ENCODE data around the gene SIGLEC7. TPM values are rescaled to one million over a fixed set of nuclear protein-coding genes. Genes with fewer than 3 reads are reported as not detected.

Gene SIGLEC7
- total RNA-seq, 1 donor from 2014 or later, result not detected

- H3K4me3 Mint-ChIP-seq, result no peak overlapping the region
- DNase-seq (ENCODE audit: low spot score), result no peak
- Histone ChIP-seq H4K20me1 (ENCODE audit: low read depth) (no peaks in the 10 kb centered on the region), H3K79me2 (ENCODE audit: low read depth) (no peaks in the 10 kb centered on the region), H3F3A (ENCODE audit: low read depth) (no peaks in the 10 kb centered on the region), H2AFZ (replicated peaks) (no peak overlapping the region), H3K4me1 (no peaks in the 10 kb centered on the region), H3K9me3 (ENCODE audit: low read depth) (no peaks in the 10 kb centered on the region), H3K27me3 (no peaks in the 10 kb centered on the region), H3K36me3 (no peaks in the 10 kb centered on the region), H3K4me3 (no peak overlapping the region), H3K9ac (no peak overlapping the region), H3K4me2 (no peak overlapping the region), H3K27ac (no peak overlapping the region)
- no peak overlapping the region for H3K27ac Mint-ChIP-seq
- no peaks in the 10 kb centered on the region for H3K36me3 Mint-ChIP-seq
- no peaks in the 10 kb centered on the region for H3K9me3 Mint-ChIP-seq
- peaks cover 7% of the 10 kb centered on the region for H3K4me1 Mint-ChIP-seq
- TF ChIP-seq CTCF (IDR thresholded peaks at IDR 0.05) (no peak), EZH2phosphoT487 (IDR thresholded peaks at IDR 0.05) (no peak), EZH2 (IDR thresholded peaks at IDR 0.05) (no peak)
- peaks cover 9% of the 10 kb centered on the region for H3K27me3 Mint-ChIP-seq (ENCODE audit: insufficient read depth, low read depth)
These were observed 3.9 kb downstream of the SIGLEC7 start for GRCh38 chr19:51145916-51146493.

GRCh38 chr19:51146751-51147150 is 4.7 kb downstream of the SIGLEC7 start:
- no peaks in the 10 kb centered on the region for H3K9me3 ChIP-seq (ENCODE audit: low read depth)
- TF ChIP-seq EZH2phosphoT487 (IDR thresholded peaks at IDR 0.05), result no peak
- H3K4me2 ChIP-seq, result no peak overlapping the region
- no peaks in the 10 kb centered on the region for H3K27me3 ChIP-seq
- H3K4me3 Mint-ChIP-seq, result no peak overlapping the region
- H3K9ac ChIP-seq, result no peak overlapping the region
- H3K27me3 Mint-ChIP-seq (ENCODE audit: insufficient read depth, low read depth), result peaks cover 4% of the 10 kb centered on the region
- H3K79me2 ChIP-seq (ENCODE audit: low read depth), result no peaks in the 10 kb centered on the region
- H3K4me1 ChIP-seq, result no peaks in the 10 kb centered on the region
- no peak overlapping the region for H3K27ac Mint-ChIP-seq
- no peak overlapping the region for H2AFZ ChIP-seq (replicated peaks)
- no peaks in the 10 kb centered on the region for H3K36me3 Mint-ChIP-seq
- H3K9me3 Mint-ChIP-seq, result no peaks in the 10 kb centered on the region
- no peaks in the 10 kb centered on the region for H3F3A ChIP-seq (ENCODE audit: low read depth)
- H3K36me3 ChIP-seq, result no peaks in the 10 kb centered on the region
- H3K27ac ChIP-seq, result no peak overlapping the region
- peaks cover 2% of the 10 kb centered on the region for H3K4me1 Mint-ChIP-seq
- no peak overlapping the region for H3K4me3 ChIP-seq
- no peak for DNase-seq (ENCODE audit: low spot score)
- H4K20me1 ChIP-seq (ENCODE audit: low read depth), result no peaks in the 10 kb centered on the region

GRCh38 chr19:51147663-51148062 is 5.6 kb downstream of the SIGLEC7 start:
- no peak for TF ChIP-seq CTCF (IDR thresholded peaks at IDR 0.05)
- TF ChIP-seq EZH2 (IDR thresholded peaks at IDR 0.05), result no peak
- no peak for TF ChIP-seq EZH2phosphoT487 (IDR thresholded peaks at IDR 0.05)
- no peaks in the 10 kb centered on the region for H3K9me3 Mint-ChIP-seq
- no peak overlapping the region for H3K4me2 ChIP-seq
- no peak overlapping the region for H3K9ac ChIP-seq
- H3K4me1 ChIP-seq, result no peaks in the 10 kb centered on the region
- H3K27me3 ChIP-seq, result no peaks in the 10 kb centered on the region
- no peaks in the 10 kb centered on the region for H3K79me2 ChIP-seq (ENCODE audit: low read depth)
- no peaks in the 10 kb centered on the region for H3K9me3 ChIP-seq (ENCODE audit: low read depth)
- no peak for DNase-seq (ENCODE audit: low spot score)
- no peak overlapping the region for H3K4me3 Mint-ChIP-seq
- no peaks in the 10 kb centered on the region for H4K20me1 ChIP-seq (ENCODE audit: low read depth)
- no peak overlapping the region for H2AFZ ChIP-seq (replicated peaks)
- no peaks in the 10 kb centered on the region for H3K36me3 Mint-ChIP-seq
- no peaks in the 10 kb centered on the region for H3K36me3 ChIP-seq
- H3F3A ChIP-seq (ENCODE audit: low read depth), result no peaks in the 10 kb centered on the region
- H3K4me1 Mint-ChIP-seq, result peaks cover 2% of the 10 kb centered on the region
- no peak overlapping the region for H3K27ac ChIP-seq
- no peak overlapping the region for H3K27ac Mint-ChIP-seq
- peaks cover 4% of the 10 kb centered on the region for H3K27me3 Mint-ChIP-seq (ENCODE audit: insufficient read depth, low read depth)
- H3K4me3 ChIP-seq, result no peak overlapping the region

- Mint-ChIP-seq H3K4me1 (peaks cover 2% of the 10 kb centered on the region), H3K27me3 (ENCODE audit: insufficient read depth, low read depth) (peaks cover 4% of the 10 kb centered on the region), H3K36me3 (no peaks in the 10 kb centered on the region), H3K9me3 (no peaks in the 10 kb centered on the region), H3K27ac (no peak overlapping the region), H3K4me3 (no peak overlapping the region)
- H3K9ac ChIP-seq, result no peak overlapping the region
- H3K4me1 ChIP-seq, result no peaks in the 10 kb centered on the region
- H3K4me3 ChIP-seq, result no peak overlapping the region
- H3K36me3 ChIP-seq, result no peaks in the 10 kb centered on the region
- no peaks in the 10 kb centered on the region for H3K27me3 ChIP-seq
- no peaks in the 10 kb centered on the region for H4K20me1 ChIP-seq (ENCODE audit: low read depth)
- no peak for TF ChIP-seq EZH2phosphoT487 (IDR thresholded peaks at IDR 0.05)
- TF ChIP-seq EZH2 (IDR thresholded peaks at IDR 0.05), result no peak
- no peak for TF ChIP-seq CTCF (IDR thresholded peaks at IDR 0.05)
- H3K27ac ChIP-seq, result no peak overlapping the region
- no peaks in the 10 kb centered on the region for H3K9me3 ChIP-seq (ENCODE audit: low read depth)
- no peak overlapping the region for H2AFZ ChIP-seq (replicated peaks)
- H3K79me2 ChIP-seq (ENCODE audit: low read depth), result no peaks in the 10 kb centered on the region
- no peaks in the 10 kb centered on the region for H3F3A ChIP-seq (ENCODE audit: low read depth)
- H3K4me2 ChIP-seq, result no peak overlapping the region
- no peak for DNase-seq (ENCODE audit: low spot score)
These were observed 6.5 kb downstream of the SIGLEC7 start for GRCh38 chr19:51148580-51148979.
